Pancreas (tissue), 10 donors: ENCODE measurements around the gene KCTD12. TPM values are rescaled to one million over a fixed set of nuclear protein-coding genes. Genes with fewer than 3 reads are reported as not detected.
A peak's percentile ranks its signal among the peaks of the same experiment; 100 is the strongest.
"Not testable (repeated sequence)": the region's sequence is repeated elsewhere in the genome, so short reads cannot be mapped to it uniquely, and the experiment has no call there.

Experiments
- ATAC-seq, 4 donors: fragments of 200-7000 bp; cut with Tn5 transposase; one replicate each; pipeline versions ENCODE4 v1.8.0 to v1.9.1; 2020; ENCODE audit warnings: mild to moderate bottlenecking in 4 of 4, moderate library complexity in 4 of 4
- DNase-seq, 6 donors: peaks; one replicate each; pipeline ENCODE4 v3.0.0-alpha.2; 2020
- FAIRE-seq: peaks from 2 replicates; lab custom pipeline; 2012; peaks lifted over from hg19 to GRCh38; lab: Jason Lieb, UNC
- H3K27ac ChIP-seq, 4 donors: fragments of 200-600 bp; sonication (generic); 1 replicate in 3 of 4; 2 replicates in 1 of 4; pipeline versions ENCODE4 v1.5.0 to v1.8.0; 2020
- H3K27me3 ChIP-seq, 4 donors: fragments of 200-600 bp; one replicate each; pipeline ENCODE4 v1.8.0; 2021
- H3K36me3 ChIP-seq, 3 donors: fragments of 200-600 bp; sonication (generic) in 1 of 3; one replicate each; pipeline versions ENCODE4 v1.5.0 to v1.8.0; 2020 to 2021
- H3K4me1 ChIP-seq, 3 donors: fragments of 200-600 bp; one replicate each; pipeline ENCODE4 v1.8.0; 2021
- H3K4me3 ChIP-seq, 4 donors: fragments of 200-600 bp; sonication (generic) in 2 of 4; one replicate each; pipeline versions ENCODE4 v1.5.0 to v1.8.0; 2020 to 2021
- H3K9me3 ChIP-seq, 4 donors: fragments of 200-600 bp; one replicate each; pipeline ENCODE4 v1.8.0; 2021
- WGBS, 2 donors: extraction: QIAGEN DNeasy Blood & Tissue Kit; methylation state at CpG; one replicate each; pipeline ENCODE4 v1.1.7; 2013; 5-methylcytosine and 5-hydroxymethylcytosine counted together
- intact Hi-C, 3 donors: fragments of 100-400 bp; cut with DNase I; formaldehyde crosslinking; loops; one replicate each; pipeline versions ENCODE4 v1.11.1 to v1.14.2; 2022
- polyA plus RNA-seq, 2 donors: library from polyadenylated mRNA; stranded (reverse); fragments of 200-250 nt; gene quantifications; one replicate each; pipeline ENCODE4 v1.2.3, GENCODE V29; 2013
- total RNA-seq, 6 donors: library from RNA; stranded (reverse); fragmentation: NEBNext Ultra II Directional in 4 of 6; extraction: Animal tissue kit (Norgen Biotek cat#: 25700) in 4 of 6; gene quantifications; one replicate each; pipeline versions ENCODE4 v1.2.1 to v1.2.4, GENCODE V29; 2021 to 2023
- TF ChIP-seq, protein P1 (sequence below), 4 donors: fragments of 200-600 bp; sonication (generic) in 3 of 4; IDR thresholded peaks; one replicate each; pipeline versions ENCODE4 v1.5.0 to v1.8.0; 2021; ENCODE audit warnings: antibody characterized with exemption in 4 of 4
- donor health status: healthy with polysubstance abuse.
- donor health status: DM: no; HTN: no; CAD: no; lungs with moderate emphysema.
- donor health status: DM: no; HTN: no; CAD: no.
- donor health status: control.
- donor health status: control.
- donor health status: Bipolar disorder and iron deficiency.
- donor health status: DM: yes; HTN: yes; CAD: no.
- donor health status: DM: no; HTN: no; CAD: no.
- donor health status: DM: no; HTN: no; CAD: no.
- donor health status: DM: yes; HTN: yes; CAD: no.

The KCTD12 gene
- total and polyA plus RNA-seq, 8 donors, result 6.3 to 46.1 (median 14.8) TPM

DNA sequence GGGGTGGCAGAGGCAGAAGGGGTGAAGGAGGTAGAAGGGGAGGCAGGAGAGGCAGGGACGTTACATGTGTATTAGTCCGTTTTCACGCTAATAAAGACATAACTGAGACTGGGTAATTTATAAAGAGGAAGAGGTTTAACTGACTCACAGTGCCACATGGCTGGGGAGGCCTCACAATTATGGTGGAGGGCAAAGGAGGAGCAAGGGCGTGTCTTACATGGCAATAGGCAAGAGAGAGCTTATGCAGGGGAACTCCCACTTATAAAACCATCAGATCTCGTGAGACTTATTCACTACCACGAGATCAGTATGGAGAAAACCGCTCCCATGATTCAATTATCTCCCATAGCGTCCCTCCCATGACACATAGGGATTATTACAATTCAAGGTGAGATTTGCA is 43.1 kb upstream of the KCTD12 start:
- WGBS, 2 donors, result 79 to 83% methylated on average over 8 of the region's 8 CpGs
- H3K4me1 ChIP-seq, result no peaks in the 10 kb centered on the region
- TF ChIP-seq, protein P1, sequence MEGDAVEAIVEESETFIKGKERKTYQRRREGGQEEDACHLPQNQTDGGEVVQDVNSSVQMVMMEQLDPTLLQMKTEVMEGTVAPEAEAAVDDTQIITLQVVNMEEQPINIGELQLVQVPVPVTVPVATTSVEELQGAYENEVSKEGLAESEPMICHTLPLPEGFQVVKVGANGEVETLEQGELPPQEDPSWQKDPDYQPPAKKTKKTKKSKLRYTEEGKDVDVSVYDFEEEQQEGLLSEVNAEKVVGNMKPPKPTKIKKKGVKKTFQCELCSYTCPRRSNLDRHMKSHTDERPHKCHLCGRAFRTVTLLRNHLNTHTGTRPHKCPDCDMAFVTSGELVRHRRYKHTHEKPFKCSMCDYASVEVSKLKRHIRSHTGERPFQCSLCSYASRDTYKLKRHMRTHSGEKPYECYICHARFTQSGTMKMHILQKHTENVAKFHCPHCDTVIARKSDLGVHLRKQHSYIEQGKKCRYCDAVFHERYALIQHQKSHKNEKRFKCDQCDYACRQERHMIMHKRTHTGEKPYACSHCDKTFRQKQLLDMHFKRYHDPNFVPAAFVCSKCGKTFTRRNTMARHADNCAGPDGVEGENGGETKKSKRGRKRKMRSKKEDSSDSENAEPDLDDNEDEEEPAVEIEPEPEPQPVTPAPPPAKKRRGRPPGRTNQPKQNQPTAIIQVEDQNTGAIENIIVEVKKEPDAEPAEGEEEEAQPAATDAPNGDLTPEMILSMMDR (IDR thresholded peaks at IDR 0.05), result no peak
- no peak overlapping the region for H3K4me3 ChIP-seq
- H3K9me3 ChIP-seq, result no peaks in the 10 kb centered on the region
- FAIRE-seq, result no peak
- H3K27me3 ChIP-seq, result no peaks in the 10 kb centered on the region
- no peaks in the 10 kb centered on the region for H3K36me3 ChIP-seq
- no peak for ATAC-seq
- H3K27ac ChIP-seq, result no peak overlapping the region
- no peak for DNase-seq
- intact Hi-C loops, result no loop called here

DNA sequence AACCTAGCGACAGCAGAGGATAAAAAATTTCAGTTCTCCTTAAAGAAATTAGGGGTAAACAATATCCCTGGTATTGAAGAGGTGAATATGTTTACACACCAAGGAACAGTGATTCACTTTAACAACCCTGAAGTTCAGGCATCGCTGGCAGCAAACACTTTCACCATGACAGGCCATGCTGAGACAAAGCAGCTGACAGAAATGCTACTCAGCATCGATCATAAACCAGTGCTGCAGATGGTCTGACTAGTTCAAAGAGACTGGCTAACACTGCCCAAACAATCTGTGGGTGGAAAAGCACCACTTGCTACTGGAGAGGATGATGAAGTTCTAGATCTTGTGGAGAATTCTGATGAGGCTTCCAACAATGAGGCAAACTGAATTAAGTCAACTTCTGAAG is 42.3 kb upstream of the KCTD12 start:
- ATAC-seq (no peak), FAIRE-seq (no peak), DNase-seq (no peak)
- Histone ChIP-seq H3K36me3 (no peaks in the 10 kb centered on the region), H3K4me3 (no peak overlapping the region), H3K4me1 (no peaks in the 10 kb centered on the region), H3K9me3 (no peaks in the 10 kb centered on the region), H3K27ac (no peak overlapping the region), H3K27me3 (no peaks in the 10 kb centered on the region)
- TF ChIP-seq, protein P1 (IDR thresholded peaks at IDR 0.05), result no peak
- intact Hi-C loops, result no loop called here
- WGBS, 2 donors, result 76 to 83% methylated on average over 3 of the region's 3 CpGs

DNA sequence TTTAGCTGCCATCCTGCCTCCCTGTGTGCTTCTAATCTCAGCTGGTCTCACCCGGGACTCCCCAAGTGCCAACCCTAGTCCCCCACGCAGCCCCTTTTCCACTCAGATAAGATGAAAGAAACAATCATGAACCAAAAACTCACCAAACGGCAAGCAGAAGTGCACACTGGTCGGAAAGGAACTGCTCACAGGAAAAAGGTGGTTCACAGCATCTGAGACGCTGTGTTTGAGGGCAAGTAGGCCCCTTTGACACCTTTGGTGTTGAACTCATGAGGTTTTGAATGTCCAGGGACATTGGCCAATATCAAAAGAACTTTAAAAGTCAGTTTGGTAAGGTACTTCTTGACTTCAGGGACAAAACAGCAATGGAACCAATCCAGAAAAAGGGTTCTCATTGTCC is 41.8 kb upstream of the KCTD12 start:
- intact Hi-C loops, result no loop called here
- no peaks in the 10 kb centered on the region for H3K4me1 ChIP-seq
- no peak for FAIRE-seq
- TF ChIP-seq, protein P1 (IDR thresholded peaks at IDR 0.05), result no peak
- no peaks in the 10 kb centered on the region for H3K36me3 ChIP-seq
- H3K4me3 ChIP-seq, result no peak overlapping the region
- whole genome bisulfite sequencing, 2 donors, result 73 to 92% methylated on average over 5 of the region's 5 CpGs
- no peak overlapping the region for H3K27ac ChIP-seq
- no peaks in the 10 kb centered on the region for H3K9me3 ChIP-seq
- ATAC-seq, result no peak
- DNase-seq, result no peak
- H3K27me3 ChIP-seq, result no peaks in the 10 kb centered on the region

DNA sequence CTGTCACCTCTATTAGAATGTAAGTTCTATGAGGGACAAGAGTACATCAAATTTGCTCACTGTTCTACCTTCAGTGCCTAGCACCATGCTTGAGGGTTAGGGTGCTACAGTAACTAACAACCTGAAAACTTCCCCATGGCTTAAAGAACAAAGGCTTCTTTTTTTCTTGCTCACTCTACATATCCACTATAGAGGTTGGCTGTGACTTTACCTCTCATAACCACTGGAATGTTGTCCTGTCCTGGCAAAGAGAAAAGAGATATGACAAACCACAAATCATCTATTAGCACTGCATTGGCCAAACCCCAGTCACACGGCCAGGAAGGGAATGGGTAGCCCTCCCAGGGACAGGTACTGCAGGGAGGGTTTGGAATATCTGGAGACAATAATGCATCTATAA is 38.9 kb upstream of the KCTD12 start:
- H3K36me3 ChIP-seq, result no peaks in the 10 kb centered on the region
- H3K9me3 ChIP-seq, result no peaks in the 10 kb centered on the region
- TF ChIP-seq, protein P1 (IDR thresholded peaks at IDR 0.05), result no peak
- DNase-seq (no peak), ATAC-seq (peak in 3 of 4 donors; percentile 56 to 85 (median 64)), FAIRE-seq (no peak)
- H3K27ac ChIP-seq, result peak overlapping the region in 1 of 4 donors; percentile 56
- WGBS, 2 donors, result 25 to 39% methylated on average over 1 of the region's 1 CpG
- intact Hi-C loops, result no loop called here
- H3K4me3 ChIP-seq, result no peak overlapping the region
- H3K27me3 ChIP-seq, result no peaks in the 10 kb centered on the region
- H3K4me1 ChIP-seq, result no peaks in the 10 kb centered on the region

DNA sequence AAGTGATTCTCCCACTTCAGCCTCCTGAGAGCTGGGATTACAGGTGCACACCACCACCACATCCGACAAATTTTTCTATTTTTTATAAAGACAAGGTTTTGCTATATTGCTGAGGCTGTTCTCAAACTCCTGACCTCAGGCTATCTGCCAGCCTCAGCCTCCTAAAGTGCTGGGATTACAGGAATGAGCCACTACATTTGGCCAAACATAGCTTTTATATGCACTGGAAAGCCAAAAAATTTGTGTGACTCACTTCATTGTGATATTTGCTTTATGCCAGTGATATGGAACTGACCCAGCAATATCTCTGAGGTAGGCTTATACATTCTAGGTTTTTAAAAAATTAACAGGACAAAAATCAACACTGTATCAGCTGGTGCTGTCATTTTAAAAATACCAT is 35.3 kb upstream of the KCTD12 start:
- Histone ChIP-seq H3K4me1 (no peaks in the 10 kb centered on the region), H3K27me3 (no peaks in the 10 kb centered on the region), H3K4me3 (no peak overlapping the region), H3K9me3 (no peaks in the 10 kb centered on the region), H3K36me3 (no peaks in the 10 kb centered on the region), H3K27ac (no peak overlapping the region)
- DNase-seq, result no peak
- TF ChIP-seq, protein P1 (IDR thresholded peaks at IDR 0.05), result no peak
- intact Hi-C loops, result no loop called here
- no peak for ATAC-seq
- 81 to 96% methylated on average over 1 of the region's 1 CpG for WGBS, 2 donors
- FAIRE-seq, result no peak

DNA sequence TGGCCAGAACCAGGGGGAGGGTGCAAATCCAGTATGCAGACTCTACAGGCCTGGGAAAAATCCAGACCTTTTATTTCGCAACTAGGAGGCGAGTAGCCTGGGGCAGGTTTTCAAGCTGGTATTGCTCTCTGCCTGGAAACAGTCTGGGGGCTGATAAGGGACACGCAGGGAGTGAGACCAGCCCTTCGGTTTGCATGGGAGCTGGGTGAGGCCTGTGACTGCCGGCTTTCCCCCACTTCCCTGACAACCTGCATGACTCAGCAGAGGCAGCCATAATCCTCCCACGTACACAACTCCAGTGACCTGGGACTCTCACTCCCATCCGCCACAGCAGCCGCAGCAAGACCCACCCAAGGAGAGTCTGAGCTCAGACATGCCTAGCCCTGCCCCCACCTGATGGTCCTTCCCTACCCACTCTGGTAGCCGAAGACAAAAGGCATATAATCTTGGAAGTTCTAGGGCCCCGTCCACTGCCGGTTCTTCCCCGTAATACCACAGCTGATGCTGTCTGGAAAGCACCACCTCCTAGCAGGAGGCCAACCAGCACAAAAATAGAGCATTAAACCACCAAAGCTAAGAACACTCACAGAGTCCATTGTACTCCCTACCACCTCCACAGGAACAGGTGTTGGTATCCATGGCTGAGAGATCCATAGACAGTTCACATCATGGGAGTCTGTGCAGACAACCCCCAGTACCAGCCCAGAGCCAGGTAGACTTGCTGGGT is 31.7 kb upstream of the KCTD12 start:
- FAIRE-seq, intact Hi-C loops, H3K4me1 ChIP-seq, H3K27me3 ChIP-seq, DNase-seq, H3K9me3 ChIP-seq, H3K36me3 ChIP-seq, H3K4me3 ChIP-seq: not testable (repeated sequence)
- H3K27ac ChIP-seq, result peak overlapping the region in 1 of 4 donors; percentile 4
- WGBS, 2 donors, result 85 to 88% methylated on average over 12 of the region's 12 CpGs
- ATAC-seq, result peak in 2 of 4 donors; percentile 67 to 76
